Activated CD8-positive, alpha-beta memory T cell treated with anti-CD3 and anti-CD28 coated beads, Interleukin-2, amount 50 U/mL, for 24 hours (primary cell): ENCODE results near the gene MTHFSD.
"Not testable (repeated sequence)": the region's sequence is repeated elsewhere in the genome, so short reads cannot be mapped to it uniquely, and the experiment has no call there.

Experiments
- DNase-seq: peaks from one replicate; pipeline ENCODE4 v3.0.0-alpha.2; 2020; ENCODE audit errors: extremely low read depth

Gene MTHFSD, protein sequence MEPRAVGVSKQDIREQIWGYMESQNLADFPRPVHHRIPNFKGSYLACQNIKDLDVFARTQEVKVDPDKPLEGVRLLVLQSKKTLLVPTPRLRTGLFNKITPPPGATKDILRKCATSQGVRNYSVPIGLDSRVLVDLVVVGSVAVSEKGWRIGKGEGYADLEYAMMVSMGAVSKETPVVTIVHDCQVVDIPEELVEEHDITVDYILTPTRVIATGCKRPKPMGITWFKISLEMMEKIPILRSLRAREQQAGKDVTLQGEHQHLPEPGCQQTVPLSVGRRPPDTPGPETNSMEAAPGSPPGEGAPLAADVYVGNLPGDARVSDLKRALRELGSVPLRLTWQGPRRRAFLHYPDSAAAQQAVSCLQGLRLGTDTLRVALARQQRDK

DNA sequence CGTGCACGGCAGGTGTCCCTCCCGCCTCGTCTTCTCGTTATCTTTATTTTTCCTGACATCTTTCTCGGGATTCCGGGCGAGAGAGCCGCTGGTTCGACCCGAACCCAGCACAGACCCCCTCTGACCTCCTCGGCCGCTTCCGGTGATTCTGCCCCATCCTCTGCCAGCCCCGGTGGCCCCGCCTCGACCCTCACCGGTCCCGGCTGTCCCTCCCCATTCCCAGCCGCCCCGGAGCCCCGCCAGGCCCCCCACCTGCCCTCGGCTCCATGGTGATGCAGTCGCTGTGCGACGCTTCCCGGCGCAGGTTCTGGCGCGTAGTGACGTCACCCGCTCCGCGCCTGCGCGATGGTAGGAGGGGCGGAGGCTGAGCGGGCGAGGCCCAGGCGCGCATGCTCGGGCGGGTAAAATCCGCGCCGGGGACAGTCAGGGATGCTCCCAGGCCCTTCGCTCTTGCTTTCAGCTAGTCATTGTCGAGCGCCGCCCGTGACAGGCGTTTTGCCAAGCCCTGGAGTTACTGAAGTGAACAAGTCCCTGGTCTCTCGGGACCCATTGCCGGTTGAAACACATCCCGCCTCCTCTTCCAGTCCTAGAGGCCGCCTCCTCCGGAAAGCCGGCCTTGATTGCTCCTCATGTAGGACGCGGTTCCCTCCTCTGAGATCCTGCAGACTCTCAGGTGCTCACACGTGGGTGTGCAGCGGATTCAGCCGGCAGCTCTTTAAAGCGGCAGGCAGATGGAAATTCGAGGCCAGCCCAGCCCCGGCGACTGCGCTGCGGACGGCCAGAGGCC, at the start of gene MTHFSD:
Gene MTHFSD (minus strand): TSS at position 319 of the 787 bp plus-strand sequence. CDS start 51 bp downstream, at position 268.
- peak; percentile 85 for DNase-seq

- no peak for DNase-seq
Observed at GRCh38 chr16:86604436-86605193, 49.6 kb upstream of the MTHFSD start.

DNA sequence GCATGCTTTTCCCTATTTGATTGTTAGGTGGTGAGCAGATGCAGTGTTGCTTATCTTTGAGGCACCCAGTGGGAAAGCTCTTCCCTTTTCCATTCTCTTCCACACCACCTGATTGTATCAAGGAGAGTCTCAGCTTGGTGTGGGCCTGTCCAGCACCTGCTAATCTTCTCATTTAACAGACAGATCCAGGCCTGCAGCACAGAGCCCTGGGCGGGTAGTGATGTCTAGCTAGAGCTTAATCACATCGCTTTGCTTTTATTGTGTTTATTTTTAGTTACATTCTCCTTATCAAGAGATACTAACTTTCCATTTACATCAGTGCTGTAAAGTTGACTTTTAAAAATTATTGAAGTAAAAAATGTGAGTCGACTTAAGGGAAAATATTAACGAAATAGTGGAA, 47.5 kb upstream of the MTHFSD start:
- DNase-seq, result no peak

DNA sequence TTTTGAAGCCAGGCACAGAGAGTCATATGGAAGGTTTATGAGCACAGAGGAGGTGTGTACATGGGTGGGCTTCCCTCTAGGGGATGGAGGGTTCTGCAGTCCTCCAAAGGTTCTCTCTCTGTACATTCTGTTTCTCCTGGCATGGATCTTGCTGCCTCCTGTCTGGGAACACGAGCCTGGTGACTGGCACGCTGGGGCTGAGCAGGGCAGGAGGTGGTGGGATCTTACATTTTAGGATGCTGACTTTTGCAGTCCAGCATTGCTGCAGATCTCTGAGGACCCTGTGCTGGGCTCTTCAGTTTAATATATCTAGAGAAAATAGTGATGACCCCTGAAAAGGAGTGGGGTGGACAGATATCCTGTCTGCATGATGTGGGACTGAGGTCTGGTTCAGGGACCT, 46.3 kb upstream of the MTHFSD start:
- DNase-seq, result no peak

GRCh38 chr16:86598607-86599565, 43.9 kb upstream of the MTHFSD start:
- no peak for DNase-seq

DNA sequence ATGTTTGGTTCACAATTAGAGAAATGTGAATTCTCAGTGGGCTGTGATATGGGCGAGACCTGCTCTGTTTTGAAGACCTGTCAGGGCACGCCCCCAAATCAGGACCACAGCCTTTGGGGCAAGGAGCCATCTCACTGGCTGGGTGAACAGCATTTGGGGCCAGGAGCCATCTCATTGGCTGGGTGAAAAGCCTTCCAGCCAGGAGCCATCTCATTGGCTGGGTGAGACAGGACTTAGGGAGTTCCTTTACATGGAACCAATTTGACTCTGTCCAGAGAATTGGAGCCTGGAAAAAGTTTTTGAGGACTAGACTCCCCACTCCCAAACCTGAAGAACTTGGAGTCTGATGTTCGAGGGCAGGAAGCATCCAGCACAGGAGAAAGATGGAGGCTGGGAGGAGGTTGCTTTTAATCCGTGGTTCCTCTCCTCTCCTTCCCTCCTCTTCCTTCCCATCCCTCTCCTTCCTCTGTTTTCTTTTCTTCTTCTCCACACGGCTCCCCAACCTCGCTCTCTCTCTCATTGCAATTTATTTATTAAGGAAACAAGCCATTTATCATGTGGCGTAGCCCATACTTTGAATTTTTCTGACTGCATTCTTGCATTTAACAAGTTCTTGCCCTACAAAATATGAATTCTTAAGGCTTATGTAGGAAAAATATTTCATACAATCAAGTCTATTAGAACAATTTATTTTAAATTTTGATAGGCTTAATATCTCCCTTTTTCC, 43.0 kb upstream of the MTHFSD start:
- no peak for DNase-seq

DNA sequence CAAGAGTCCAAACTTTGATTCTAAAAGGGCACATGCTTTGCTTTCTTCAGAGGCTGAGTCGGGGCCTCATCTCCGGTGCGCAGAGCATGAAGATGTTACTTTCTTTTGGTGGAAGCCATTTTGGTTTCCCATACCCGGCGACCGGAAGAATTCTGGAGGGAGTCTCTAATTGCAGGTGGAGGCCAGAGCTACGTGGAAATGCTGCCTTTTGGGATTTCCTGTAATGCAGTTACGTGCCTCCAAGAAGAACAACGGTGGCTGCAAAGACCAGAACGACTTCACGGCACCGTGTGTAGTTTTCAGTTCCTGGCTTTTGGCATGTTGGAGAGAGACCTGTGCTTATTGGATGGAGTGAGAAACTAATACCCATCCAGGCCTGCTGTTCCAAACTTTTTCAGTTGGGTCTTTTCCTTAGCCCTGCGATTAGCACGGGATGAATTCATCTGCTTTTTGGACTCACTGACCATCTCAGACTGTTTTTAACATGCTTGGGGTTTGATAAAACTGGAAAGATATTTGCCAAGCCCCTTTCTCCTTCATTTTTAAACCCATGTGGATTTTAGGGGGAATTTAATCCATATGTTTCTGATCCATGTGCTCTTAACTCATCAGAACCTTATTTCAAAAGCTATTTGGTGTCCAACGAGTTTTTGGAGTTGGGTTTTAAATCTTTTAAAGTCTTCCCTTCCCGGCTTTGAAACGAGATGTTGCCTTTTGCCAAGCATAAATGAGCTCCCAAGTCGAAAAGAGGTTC, 42.3 kb upstream of the MTHFSD start:
- DNase-seq, result no peak

GRCh38 chr16:86595983-86596605, 41.1 kb upstream of the MTHFSD start:
- DNase-seq, result no peak

GRCh38 chr16:86594721-86595120, 39.7 kb upstream of the MTHFSD start:
- DNase-seq, result no peak

DNA sequence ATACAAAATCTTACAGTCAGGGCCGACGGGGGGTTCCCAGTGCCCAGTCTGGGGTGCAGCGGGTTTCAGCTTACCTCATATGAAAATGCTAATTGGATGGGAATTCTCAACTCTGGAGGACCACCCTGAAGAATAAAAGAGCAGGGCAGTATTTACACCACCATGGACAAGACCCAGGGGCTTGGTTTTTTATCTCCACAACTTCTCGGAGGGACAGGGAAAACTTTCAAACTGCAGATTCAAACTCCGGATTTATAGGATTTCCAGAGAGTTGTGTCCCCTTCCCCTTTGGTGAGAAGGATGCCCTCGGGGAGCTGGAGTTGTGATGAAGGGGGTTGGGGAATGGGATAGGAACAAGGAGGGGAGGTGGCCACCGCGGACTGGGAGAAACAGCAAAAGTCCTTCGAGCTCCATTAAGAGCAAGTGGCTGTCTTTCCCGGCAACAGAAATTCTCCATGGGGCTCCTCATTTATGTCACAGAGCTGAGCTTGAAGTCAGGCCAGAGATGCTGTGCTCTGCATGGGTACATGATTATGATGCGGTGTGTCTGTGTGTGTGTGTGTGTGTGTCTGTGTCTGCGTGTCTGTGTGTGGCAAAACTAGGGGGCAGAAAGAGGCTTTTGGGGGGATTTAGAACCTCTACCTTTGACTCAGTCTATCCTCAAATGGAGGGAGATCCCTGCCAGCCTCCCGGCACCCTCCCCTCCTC, 39.0 kb upstream of the MTHFSD start:
- no peak for DNase-seq

DNA sequence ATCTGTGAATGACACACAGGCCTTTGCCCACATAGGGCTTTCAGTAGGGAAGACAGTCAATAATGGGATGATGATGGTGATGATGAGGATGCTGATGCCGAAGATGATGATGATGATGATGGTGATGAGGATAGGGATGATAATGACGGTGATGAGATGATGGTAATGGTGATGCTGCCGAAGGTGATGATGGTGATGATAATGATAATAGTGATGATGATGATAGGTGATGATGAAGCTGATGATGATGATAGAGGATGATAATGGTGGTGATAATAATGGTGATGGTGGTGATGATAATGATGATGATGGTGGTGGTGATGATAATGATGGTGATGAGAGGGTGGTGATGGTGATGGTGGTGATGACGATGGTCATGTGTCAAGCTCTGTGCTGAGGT, 36.2 kb upstream of the MTHFSD start:
- DNase-seq, result no peak

DNA sequence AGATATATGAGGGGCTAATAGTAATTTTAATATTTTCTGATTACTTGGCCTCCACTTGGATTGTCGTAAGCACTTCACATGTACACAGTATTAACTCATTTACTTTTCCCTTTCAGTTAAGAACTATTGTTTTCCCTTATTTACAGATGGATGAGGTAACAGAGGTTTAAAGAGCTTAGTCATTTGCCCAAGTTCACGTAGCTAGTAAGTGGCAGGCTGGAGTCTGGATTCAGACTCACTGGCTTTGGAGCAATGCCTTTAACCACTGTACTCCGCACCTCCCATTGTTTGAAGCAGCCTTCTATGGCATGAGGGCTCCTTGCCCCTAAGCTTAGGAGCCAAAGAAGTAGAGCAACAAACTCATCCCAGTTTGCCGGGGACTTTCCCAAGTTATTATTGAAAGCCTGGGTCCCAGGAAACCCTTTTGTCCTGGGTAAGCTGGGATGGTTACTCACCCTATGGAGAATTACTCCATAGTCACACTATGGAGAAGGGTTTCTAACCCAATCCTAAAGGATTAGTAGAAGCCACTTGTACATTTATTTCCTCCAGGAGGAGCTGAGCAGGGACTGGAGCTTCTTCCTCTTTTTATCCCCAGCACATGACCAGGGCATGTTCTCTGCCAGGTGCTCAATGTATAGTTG, 35.6 kb upstream of the MTHFSD start:
- DNase-seq, result no peak

- not testable (repeated sequence) for DNase-seq
Observed at GRCh38 chr16:86587955-86588354, 32.9 kb upstream of the MTHFSD start.

- DNase-seq, result no peak
Observed at GRCh38 chr16:86587487-86587886, 32.5 kb upstream of the MTHFSD start.

DNA sequence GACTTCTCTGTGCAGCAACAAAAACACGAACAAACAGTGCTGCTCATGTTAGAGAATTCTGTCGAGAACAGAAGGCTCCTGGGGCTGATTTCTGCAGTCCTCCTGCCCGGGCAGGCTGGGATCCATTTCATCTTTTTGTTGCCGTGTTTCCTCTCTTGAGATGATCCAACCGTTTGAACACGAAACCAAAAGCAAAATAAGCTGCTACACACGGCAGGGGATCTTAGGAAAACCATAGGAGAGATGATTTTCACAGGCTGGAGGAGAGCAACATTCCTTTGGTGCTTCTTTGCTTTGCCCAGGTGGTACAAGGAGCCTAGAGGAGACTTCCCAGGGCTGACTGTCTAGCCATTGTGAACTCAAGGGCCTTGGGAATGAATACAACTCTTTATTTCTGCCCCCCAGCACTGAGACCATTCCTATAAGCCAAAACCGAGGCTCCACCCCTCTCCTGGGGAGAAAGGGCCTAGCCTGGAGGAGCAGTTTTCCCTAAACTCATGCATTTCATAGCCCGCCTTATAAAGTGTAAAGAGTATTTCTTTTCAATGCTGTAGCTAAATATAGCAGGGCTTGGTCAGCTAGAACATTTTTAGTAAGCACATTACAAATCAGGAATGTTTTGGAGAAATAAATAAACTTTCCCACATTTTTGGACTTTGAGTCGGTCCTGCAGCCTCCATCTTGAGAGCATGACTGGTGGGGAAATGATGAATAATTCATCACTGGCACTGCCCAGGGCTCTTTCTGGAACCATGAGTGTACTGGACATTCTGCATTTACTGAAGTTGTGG, 31.0 kb upstream of the MTHFSD start:
- no peak for DNase-seq

GRCh38 chr16:86584726-86585721, 30.0 kb upstream of the MTHFSD start:
- no peak for DNase-seq
